ENCODE data around the gene SSH3.

The SSH3 gene

GRCh38 chr11:67280341-67280787, 23.0 kb upstream of the SSH3 start:
- H3K4me1 ChIP-seq (ENCODE audit: control insufficient read depth in 1 of 2, insufficient read depth in 1 of 2, low read depth in 1 of 2, low read length in 1 of 2), result peaks cover 99% of the 10 kb centered on the region in 2 experiments
- H3K9me3 ChIP-seq, result no peaks in the 10 kb centered on the region
- H3K36me3 ChIP-seq, result peaks cover 66% of the 10 kb centered on the region
- TF ChIP-seq CTCF (IDR thresholded peaks at IDR 0.05), result no peak
- peak overlapping the region; percentile 95 to 97 for H3K4me3 ChIP-seq (ENCODE audit: low read depth in 1 of 2, low read length in 1 of 2)
- H3K27me3 ChIP-seq, result no peaks in the 10 kb centered on the region
- peak overlapping the region; percentile 99 for H3K27ac ChIP-seq

- H3K36me3 ChIP-seq, result peaks cover 72% of the 10 kb centered on the region
- no peaks in the 10 kb centered on the region for H3K9me3 ChIP-seq
- H3K4me1 ChIP-seq (ENCODE audit: control insufficient read depth in 1 of 2, insufficient read depth in 1 of 2, low read depth in 1 of 2, low read length in 1 of 2), result peaks cover 99% of the 10 kb centered on the region in 2 experiments
- H3K4me3 ChIP-seq (ENCODE audit: low read depth in 1 of 2, low read length in 1 of 2), result peak overlapping the region; percentile 95 to 97
- peak overlapping the region; percentile 99 for H3K27ac ChIP-seq
- no peaks in the 10 kb centered on the region for H3K27me3 ChIP-seq
- no peak for TF ChIP-seq CTCF (IDR thresholded peaks at IDR 0.05)
Observed at GRCh38 chr11:67280788-67281551, 22.4 kb upstream of the SSH3 start.

GRCh38 chr11:67281552-67282150, 21.7 kb upstream of the SSH3 start:
- Histone ChIP-seq H3K27ac (peak overlapping the region; percentile 99), H3K36me3 (peaks cover 79% of the 10 kb centered on the region), H3K4me3 (ENCODE audit: low read depth in 1 of 2, low read length in 1 of 2) (peak overlapping the region; percentile 87 to 95), H3K4me1 (ENCODE audit: control insufficient read depth in 1 of 2, insufficient read depth in 1 of 2, low read depth in 1 of 2, low read length in 1 of 2) (peaks cover 99% of the 10 kb centered on the region in 2 experiments), H3K27me3 (no peaks in the 10 kb centered on the region), H3K9me3 (no peaks in the 10 kb centered on the region)
- no peak for TF ChIP-seq CTCF (IDR thresholded peaks at IDR 0.05)

GRCh38 chr11:67282155-67282875, 21.0 kb upstream of the SSH3 start:
- no peaks in the 10 kb centered on the region for H3K9me3 ChIP-seq
- peaks cover 99% of the 10 kb centered on the region in 2 experiments for H3K4me1 ChIP-seq (ENCODE audit: control insufficient read depth in 1 of 2, insufficient read depth in 1 of 2, low read depth in 1 of 2, low read length in 1 of 2)
- peak overlapping the region; percentile 99 for H3K27ac ChIP-seq
- no peaks in the 10 kb centered on the region for H3K27me3 ChIP-seq
- TF ChIP-seq CTCF (IDR thresholded peaks at IDR 0.05), result no peak
- peak overlapping the region; percentile 87 to 95 for H3K4me3 ChIP-seq (ENCODE audit: low read depth in 1 of 2, low read length in 1 of 2)
- peaks cover 84% of the 10 kb centered on the region for H3K36me3 ChIP-seq

- peaks cover 84% of the 10 kb centered on the region for H3K36me3 ChIP-seq
- H3K4me1 ChIP-seq (ENCODE audit: control insufficient read depth in 1 of 2, insufficient read depth in 1 of 2, low read depth in 1 of 2, low read length in 1 of 2), result peaks cover 99 to 100% of the 10 kb centered on the region in 2 experiments
- no peak for TF ChIP-seq CTCF (IDR thresholded peaks at IDR 0.05)
- no peaks in the 10 kb centered on the region for H3K27me3 ChIP-seq
- H3K9me3 ChIP-seq, result no peaks in the 10 kb centered on the region
- peak overlapping the region; percentile 99 for H3K27ac ChIP-seq
- H3K4me3 ChIP-seq (ENCODE audit: low read depth in 1 of 2, low read length in 1 of 2), result peak overlapping the region; percentile 87 to 95
Observed at GRCh38 chr11:67282876-67283371, 20.4 kb upstream of the SSH3 start.

All from neutrophil (primary cell).